K562 (cell line): ENCODE results near the gene SH2D4B. TPM values are rescaled to one million over a fixed set of nuclear protein-coding genes. Genes with fewer than 3 reads are reported as not detected.

Source experiments
- ARHGAP35 ChIP-seq: fragments of 450-650 bp; IDR thresholded peaks from 2 replicates; pipeline ENCODE4 v1.6.1; 2018; ENCODE audit not compliant: partially characterized antibody
- BRD9 ChIP-seq: fragments of 450-650 bp; IDR thresholded peaks from 2 replicates; pipeline ENCODE4 v1.6.1; 2018; ENCODE audit warnings: low read depth; ENCODE audit not compliant: partially characterized antibody
- GABPA ChIP-seq: fragments of 200-800 bp; sonication (Bioruptor generic); conservative IDR thresholded peaks from 2 replicates; pipeline ENCODE4 v1.6.1; 2016; ENCODE audit warnings: low read depth, missing genetic modification characterization, missing compliant biosample characterization
- GATAD2B ChIP-seq: fragments of 450-650 bp; IDR thresholded peaks from 2 replicates; pipeline ENCODE4 v1.6.1; 2017; ENCODE audit warnings: mild to moderate bottlenecking, borderline replicate concordance
- HDAC1 ChIP-seq, 2 experiments: fragments of 450-650 bp; IDR thresholded peaks; 2 replicates each; pipeline ENCODE4 v1.6.1; 2016 to 2017; ENCODE audit warnings: inconsistent platforms in 1 of 2, mild to moderate bottlenecking in 1 of 2, moderate library complexity in 1 of 2
- HDAC6 ChIP-seq: IDR thresholded peaks from 2 replicates; pipeline ENCODE4 v1.6.1; 2012; ENCODE audit warnings: low read depth, mild to moderate bottlenecking, control low read depth, inconsistent platforms, low read length, moderate library complexity
- HMGN3 ChIP-seq: IDR thresholded peaks from 2 replicates; pipeline ENCODE4 v1.6.1; 2011; ENCODE audit warnings: borderline replicate concordance, low read depth, mild to moderate bottlenecking, mixed read lengths, low read length; ENCODE audit not compliant: insufficient read length; ENCODE audit errors: extremely low read depth
- KDM1A ChIP-seq, 2 experiments: fragments of 450-650 bp; IDR thresholded peaks; 2 replicates each; pipeline ENCODE4 v1.6.1; 2016; ENCODE audit warnings: mild to moderate bottlenecking in 2 of 2
- SAP30 ChIP-seq: fragments of 200-600 bp; sonication (generic); IDR thresholded peaks from 2 replicates; pipeline ENCODE4 v1.6.1; 2012; ENCODE audit warnings: borderline replicate concordance, low read depth, mild to moderate bottlenecking, moderate library complexity, low read length, control low read depth, inconsistent platforms; ENCODE audit not compliant: insufficient read depth, poor library complexity, severe bottlenecking
- TCF7 ChIP-seq: sonication (generic); IDR thresholded peaks from 2 replicates; pipeline ENCODE4 v1.6.1; 2016; ENCODE audit warnings: antibody characterized with exemption, borderline replicate concordance
- TRIM24 ChIP-seq, 2 experiments: fragments of 450-650 bp; IDR thresholded peaks; 2 replicates each; pipeline ENCODE4 v1.6.1; 2016
- ZFX ChIP-seq: sonication (generic); formaldehyde crosslinking; IDR thresholded peaks from 2 replicates; pipeline ENCODE4 v1.8.0; 2022; ENCODE audit warnings: mild to moderate bottlenecking, missing genetic modification reagents, moderate library complexity
- ZNF224 ChIP-seq: sonication (generic); formaldehyde crosslinking; IDR thresholded peaks from 2 replicates; pipeline ENCODE4 v1.8.0; 2022; ENCODE audit warnings: mild to moderate bottlenecking, missing genetic modification reagents
- ZNF24 ChIP-seq: fragments of 450-650 bp; IDR thresholded peaks from 2 replicates; pipeline ENCODE4 v1.6.1; 2016
- ZNF354B ChIP-seq: fragments of 250-450 bp; sonication (Bioruptor Pico); IDR thresholded peaks from 2 replicates; pipeline ENCODE4 v1.4.0; 2020
- ZNF584 ChIP-seq: fragments of 200-800 bp; sonication (Bioruptor generic); IDR thresholded peaks from 2 replicates; pipeline ENCODE4 v1.6.1; 2016; ENCODE audit warnings: low read depth, mild to moderate bottlenecking, missing genetic modification characterization, missing compliant biosample characterization
- polyA plus RNA-seq, 8 experiments: library from polyadenylated mRNA; depleted of rRNA in 4 of 8; stranded (reverse) in 5 of 8; unstranded in 3 of 8; fragments of >200 nt; fragmentation: Nextera tagmentation in 2 of 8; fragmentation: Illumina TruSeq in 1 of 8; extraction: Ambion mirVana in 2 of 8; extraction: Trizol in 1 of 8; gene quantifications; 2 replicates each; pipeline versions ENCODE4 v1.2.1 to v1.2.3, GENCODE V29; 2011 to 2014; ENCODE audit warnings: inconsistent platforms in 1 of 8, missing spikeins in 1 of 8
- total RNA-seq, 7 experiments: library from RNA; depleted of rRNA in 6 of 7; stranded (reverse); fragments of >200 nt in 6 of 7; fragmentation: Illumina TruSeq in 2 of 7; extraction: Trizol in 2 of 7; gene quantifications; 2 replicates each; pipeline versions ENCODE4 v1.2.1 to v1.2.3, GENCODE V29; 2011 to 2021; ENCODE audit warnings: low replicate concordance in 1 of 7
- TF ChIP-seq, protein P1 (sequence below), 2 experiments: fragments of 150-350 bp in 1 of 2; IDR thresholded peaks; 2 replicates each; pipeline ENCODE4 v1.6.1; 2012 to 2016; ENCODE audit warnings: low read depth in 2 of 2, low read length in 2 of 2, mild to moderate bottlenecking in 1 of 2, moderate library complexity in 1 of 2
- TF ChIP-seq, protein P2 (sequence below), 3 experiments: fragments of 200-800 bp in 1 of 3; fragments of 250-450 bp in 1 of 3; fragments of 450-650 bp in 1 of 3; sonication (Bioruptor Pico) in 1 of 3; sonication (Bioruptor generic) in 1 of 3; formaldehyde crosslinking in 1 of 3; IDR thresholded peaks; 2 replicates each; pipeline versions ENCODE4 v1.6.1 to v1.8.0; 2016 to 2022; ENCODE audit warnings: mild to moderate bottlenecking in 2 of 3, missing genetic modification characterization in 2 of 3, missing compliant biosample characterization in 1 of 3, moderate library complexity in 1 of 3
- TF ChIP-seq, protein P3 (sequence below), 2 experiments: fragments of 450-650 bp; conservative IDR thresholded peaks; 2 replicates each; pipeline ENCODE4 v1.6.1; 2017; ENCODE audit warnings: mild to moderate bottlenecking in 2 of 2, moderate library complexity in 2 of 2

Gene SH2D4B
- total and polyA plus RNA-seq, 9 of the 15 experiments (the other 6 are each of a cell fraction or from before 2014, with no cell fraction given): 0.03 to 0.14 (median 0.04) TPM; not detected in 4

DNA sequence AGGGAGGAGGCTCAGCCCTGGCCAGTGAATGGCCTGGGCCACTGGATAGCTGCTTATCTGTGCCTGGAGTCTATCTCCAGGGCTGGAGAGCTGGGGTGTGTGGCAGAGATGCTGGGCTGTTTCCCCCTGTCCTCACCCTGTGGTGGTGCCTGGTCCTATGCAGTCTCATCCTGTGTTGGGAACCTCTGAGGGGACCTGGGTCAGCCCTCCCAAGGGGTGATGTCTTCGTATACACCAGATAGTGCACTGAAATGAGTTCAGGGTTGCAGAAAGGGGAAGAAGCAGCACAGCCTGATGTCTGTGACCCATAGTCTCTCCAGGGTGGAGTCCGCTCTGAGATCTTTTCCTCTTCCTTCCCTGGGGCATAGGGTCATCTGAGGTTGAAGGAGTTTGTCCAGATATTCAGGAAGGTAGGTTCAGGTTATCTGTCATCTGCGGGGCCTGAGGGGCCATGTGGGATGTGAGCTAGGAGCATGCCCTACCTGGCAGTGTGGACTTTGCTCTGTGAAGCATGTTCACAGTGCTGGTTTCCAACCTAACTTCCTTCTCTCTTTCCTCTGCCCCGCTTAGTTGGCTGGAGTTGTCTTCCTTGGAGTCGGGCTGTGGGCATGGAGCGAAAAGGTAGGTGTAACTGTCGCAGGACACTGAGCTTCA, 33.4 kb upstream of the SH2D4B start (continued):
- TF ChIP-seq, protein P1, sequence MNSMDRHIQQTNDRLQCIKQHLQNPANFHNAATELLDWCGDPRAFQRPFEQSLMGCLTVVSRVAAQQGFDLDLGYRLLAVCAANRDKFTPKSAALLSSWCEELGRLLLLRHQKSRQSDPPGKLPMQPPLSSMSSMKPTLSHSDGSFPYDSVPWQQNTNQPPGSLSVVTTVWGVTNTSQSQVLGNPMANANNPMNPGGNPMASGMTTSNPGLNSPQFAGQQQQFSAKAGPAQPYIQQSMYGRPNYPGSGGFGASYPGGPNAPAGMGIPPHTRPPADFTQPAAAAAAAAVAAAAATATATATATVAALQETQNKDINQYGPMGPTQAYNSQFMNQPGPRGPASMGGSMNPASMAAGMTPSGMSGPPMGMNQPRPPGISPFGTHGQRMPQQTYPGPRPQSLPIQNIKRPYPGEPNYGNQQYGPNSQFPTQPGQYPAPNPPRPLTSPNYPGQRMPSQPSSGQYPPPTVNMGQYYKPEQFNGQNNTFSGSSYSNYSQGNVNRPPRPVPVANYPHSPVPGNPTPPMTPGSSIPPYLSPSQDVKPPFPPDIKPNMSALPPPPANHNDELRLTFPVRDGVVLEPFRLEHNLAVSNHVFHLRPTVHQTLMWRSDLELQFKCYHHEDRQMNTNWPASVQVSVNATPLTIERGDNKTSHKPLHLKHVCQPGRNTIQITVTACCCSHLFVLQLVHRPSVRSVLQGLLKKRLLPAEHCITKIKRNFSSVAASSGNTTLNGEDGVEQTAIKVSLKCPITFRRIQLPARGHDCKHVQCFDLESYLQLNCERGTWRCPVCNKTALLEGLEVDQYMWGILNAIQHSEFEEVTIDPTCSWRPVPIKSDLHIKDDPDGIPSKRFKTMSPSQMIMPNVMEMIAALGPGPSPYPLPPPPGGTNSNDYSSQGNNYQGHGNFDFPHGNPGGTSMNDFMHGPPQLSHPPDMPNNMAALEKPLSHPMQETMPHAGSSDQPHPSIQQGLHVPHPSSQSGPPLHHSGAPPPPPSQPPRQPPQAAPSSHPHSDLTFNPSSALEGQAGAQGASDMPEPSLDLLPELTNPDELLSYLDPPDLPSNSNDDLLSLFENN (IDR thresholded peaks at IDR 0.05; ENCODE audit: low read depth in 2 of 2, low read length in 2 of 2): peak in 1 of 2 experiments; percentile 84; a peak in 2 of 4 replicates
- TF ChIP-seq HMGN3 (peak; percentile 52), SAP30 (no peak), TCF7 (no peak), ZNF354B (CRISPR knock-in tag) (no peak), TRIM24 (IDR thresholded peaks at IDR 0.05) (peak; percentile 67 to 85; a peak in 3 of 4 replicates), BRD9 (peak; percentile 49), KDM1A (IDR thresholded peaks at IDR 0.05) (peak; percentile 76 to 90), GABPA (tag) (no peak), ZNF224 (0 out of 2 replicates have a peak, but pooled peaks have one; percentile 38), ZFX (CRISPR knock-in tag) (no peak), ARHGAP35 (no peak), ZNF584 (no peak), HDAC6 (no peak), GATAD2B (0 out of 2 replicates have a peak, but pooled peaks have one; percentile 56), ZNF24 (no peak), HDAC1 (IDR thresholded peaks at IDR 0.05) (peak in 1 of 2 experiments; percentile 77; a peak in 1 of 4 replicates)
- TF ChIP-seq, protein P2, sequence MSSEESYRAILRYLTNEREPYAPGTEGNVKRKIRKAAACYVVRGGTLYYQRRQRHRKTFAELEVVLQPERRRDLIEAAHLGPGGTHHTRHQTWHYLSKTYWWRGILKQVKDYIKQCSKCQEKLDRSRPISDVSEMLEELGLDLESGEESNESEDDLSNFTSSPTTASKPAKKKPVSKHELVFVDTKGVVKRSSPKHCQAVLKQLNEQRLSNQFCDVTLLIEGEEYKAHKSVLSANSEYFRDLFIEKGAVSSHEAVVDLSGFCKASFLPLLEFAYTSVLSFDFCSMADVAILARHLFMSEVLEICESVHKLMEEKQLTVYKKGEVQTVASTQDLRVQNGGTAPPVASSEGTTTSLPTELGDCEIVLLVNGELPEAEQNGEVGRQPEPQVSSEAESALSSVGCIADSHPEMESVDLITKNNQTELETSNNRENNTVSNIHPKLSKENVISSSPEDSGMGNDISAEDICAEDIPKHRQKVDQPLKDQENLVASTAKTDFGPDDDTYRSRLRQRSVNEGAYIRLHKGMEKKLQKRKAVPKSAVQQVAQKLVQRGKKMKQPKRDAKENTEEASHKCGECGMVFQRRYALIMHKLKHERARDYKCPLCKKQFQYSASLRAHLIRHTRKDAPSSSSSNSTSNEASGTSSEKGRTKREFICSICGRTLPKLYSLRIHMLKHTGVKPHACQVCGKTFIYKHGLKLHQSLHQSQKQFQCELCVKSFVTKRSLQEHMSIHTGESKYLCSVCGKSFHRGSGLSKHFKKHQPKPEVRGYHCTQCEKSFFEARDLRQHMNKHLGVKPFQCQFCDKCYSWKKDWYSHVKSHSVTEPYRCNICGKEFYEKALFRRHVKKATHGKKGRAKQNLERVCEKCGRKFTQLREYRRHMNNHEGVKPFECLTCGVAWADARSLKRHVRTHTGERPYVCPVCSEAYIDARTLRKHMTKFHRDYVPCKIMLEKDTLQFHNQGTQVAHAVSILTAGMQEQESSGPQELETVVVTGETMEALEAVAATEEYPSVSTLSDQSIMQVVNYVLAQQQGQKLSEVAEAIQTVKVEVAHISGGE (CRISPR knock-in tag; IDR thresholded peaks at IDR 0.05): 0 out of 6 replicates have a peak, but pooled peaks of 1 of the 3 experiments have one; percentile 24
- TF ChIP-seq, protein P3, sequence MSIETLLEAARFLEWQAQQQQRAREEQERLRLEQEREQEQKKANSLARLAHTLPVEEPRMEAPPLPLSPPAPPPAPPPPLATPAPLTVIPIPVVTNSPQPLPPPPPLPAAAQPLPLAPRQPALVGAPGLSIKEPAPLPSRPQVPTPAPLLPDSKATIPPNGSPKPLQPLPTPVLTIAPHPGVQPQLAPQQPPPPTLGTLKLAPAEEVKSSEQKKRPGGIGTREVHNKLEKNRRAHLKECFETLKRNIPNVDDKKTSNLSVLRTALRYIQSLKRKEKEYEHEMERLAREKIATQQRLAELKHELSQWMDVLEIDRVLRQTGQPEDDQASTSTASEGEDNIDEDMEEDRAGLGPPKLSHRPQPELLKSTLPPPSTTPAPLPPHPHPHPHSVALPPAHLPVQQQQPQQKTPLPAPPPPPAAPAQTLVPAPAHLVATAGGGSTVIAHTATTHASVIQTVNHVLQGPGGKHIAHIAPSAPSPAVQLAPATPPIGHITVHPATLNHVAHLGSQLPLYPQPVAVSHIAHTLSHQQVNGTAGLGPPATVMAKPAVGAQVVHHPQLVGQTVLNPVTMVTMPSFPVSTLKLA (conservative IDR thresholded peaks at IDR 0.05): peak in 1 of 2 experiments; percentile 18; a peak in 1 of 4 replicates
